ENCODE results near the gene HDAC4. TPM values are rescaled to one million over a fixed set of nuclear protein-coding genes. Genes with fewer than 3 reads are reported as not detected.

The HDAC4 gene
- total RNA-seq, 4 donors from 2014 or later, result 21.6 to 72.7 (median 35.2) TPM

GRCh38 chr2:239247401-239248245, 153.2 kb downstream of the HDAC4 start:
- WGBS, 2 donors, result 74 to 90% methylated on average over 25 to 30 of the region's 31 CpGs
- intact Hi-C loops (cut with DNase I), result no loop called here
- Histone ChIP-seq H3K4me3 (no peak overlapping the region), H3K27ac (peak overlapping the region in 2 of 4 donors; percentile 71 to 73), H3K4me1 (peaks cover 20 to 88% (median 36%) of the 10 kb centered on the region in 3 donors), H3K27me3 (no peaks in the 10 kb centered on the region), H3K36me3 (no peaks in the 10 kb centered on the region), H3K9me3 (no peaks in the 10 kb centered on the region)
- DNase-seq, result no peak
- TF ChIP-seq, protein P1, sequence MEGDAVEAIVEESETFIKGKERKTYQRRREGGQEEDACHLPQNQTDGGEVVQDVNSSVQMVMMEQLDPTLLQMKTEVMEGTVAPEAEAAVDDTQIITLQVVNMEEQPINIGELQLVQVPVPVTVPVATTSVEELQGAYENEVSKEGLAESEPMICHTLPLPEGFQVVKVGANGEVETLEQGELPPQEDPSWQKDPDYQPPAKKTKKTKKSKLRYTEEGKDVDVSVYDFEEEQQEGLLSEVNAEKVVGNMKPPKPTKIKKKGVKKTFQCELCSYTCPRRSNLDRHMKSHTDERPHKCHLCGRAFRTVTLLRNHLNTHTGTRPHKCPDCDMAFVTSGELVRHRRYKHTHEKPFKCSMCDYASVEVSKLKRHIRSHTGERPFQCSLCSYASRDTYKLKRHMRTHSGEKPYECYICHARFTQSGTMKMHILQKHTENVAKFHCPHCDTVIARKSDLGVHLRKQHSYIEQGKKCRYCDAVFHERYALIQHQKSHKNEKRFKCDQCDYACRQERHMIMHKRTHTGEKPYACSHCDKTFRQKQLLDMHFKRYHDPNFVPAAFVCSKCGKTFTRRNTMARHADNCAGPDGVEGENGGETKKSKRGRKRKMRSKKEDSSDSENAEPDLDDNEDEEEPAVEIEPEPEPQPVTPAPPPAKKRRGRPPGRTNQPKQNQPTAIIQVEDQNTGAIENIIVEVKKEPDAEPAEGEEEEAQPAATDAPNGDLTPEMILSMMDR (IDR thresholded peaks at IDR 0.05), result no peak
- no peak for TF ChIP-seq POLR2A (IDR thresholded peaks at IDR 0.05)

DNA sequence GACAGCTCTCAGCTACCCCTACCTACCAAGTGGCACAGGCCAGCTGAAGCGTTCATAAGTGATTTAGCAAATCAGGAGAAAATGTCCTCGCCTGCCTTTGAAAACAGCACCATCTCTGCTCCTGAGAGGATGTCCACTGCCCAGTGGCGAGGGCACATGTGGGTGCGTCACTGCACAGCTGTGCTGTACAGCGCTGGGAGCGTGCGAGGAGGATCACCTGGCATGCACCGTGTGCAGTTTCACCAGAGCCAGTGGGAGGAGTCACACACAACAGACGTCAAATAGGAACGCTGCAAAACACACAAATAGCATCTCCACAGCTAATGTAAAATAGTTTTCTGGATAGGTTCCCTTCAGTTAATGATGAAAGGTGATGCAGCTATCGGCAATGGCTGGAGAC, 154.1 kb downstream of the HDAC4 start:
- 44 to 58% methylated on average over 8 to 10 of the region's 11 CpGs for WGBS, 2 donors
- H3K4me1 ChIP-seq, result peaks cover 16 to 81% (median 28%) of the 10 kb centered on the region in 3 donors
- H3K27ac ChIP-seq, result peak overlapping the region; percentile 58 to 73 (median 66)
- intact Hi-C loops (cut with DNase I), result no loop called here
- H3K36me3 ChIP-seq, result no peaks in the 10 kb centered on the region
- DNase-seq, result no peak
- no peaks in the 10 kb centered on the region for H3K27me3 ChIP-seq
- no peak for TF ChIP-seq POLR2A (IDR thresholded peaks at IDR 0.05)
- H3K4me3 ChIP-seq, result peak overlapping the region in 3 of 4 donors; percentile 31 to 49 (median 35)
- H3K9me3 ChIP-seq, result no peaks in the 10 kb centered on the region

DNA sequence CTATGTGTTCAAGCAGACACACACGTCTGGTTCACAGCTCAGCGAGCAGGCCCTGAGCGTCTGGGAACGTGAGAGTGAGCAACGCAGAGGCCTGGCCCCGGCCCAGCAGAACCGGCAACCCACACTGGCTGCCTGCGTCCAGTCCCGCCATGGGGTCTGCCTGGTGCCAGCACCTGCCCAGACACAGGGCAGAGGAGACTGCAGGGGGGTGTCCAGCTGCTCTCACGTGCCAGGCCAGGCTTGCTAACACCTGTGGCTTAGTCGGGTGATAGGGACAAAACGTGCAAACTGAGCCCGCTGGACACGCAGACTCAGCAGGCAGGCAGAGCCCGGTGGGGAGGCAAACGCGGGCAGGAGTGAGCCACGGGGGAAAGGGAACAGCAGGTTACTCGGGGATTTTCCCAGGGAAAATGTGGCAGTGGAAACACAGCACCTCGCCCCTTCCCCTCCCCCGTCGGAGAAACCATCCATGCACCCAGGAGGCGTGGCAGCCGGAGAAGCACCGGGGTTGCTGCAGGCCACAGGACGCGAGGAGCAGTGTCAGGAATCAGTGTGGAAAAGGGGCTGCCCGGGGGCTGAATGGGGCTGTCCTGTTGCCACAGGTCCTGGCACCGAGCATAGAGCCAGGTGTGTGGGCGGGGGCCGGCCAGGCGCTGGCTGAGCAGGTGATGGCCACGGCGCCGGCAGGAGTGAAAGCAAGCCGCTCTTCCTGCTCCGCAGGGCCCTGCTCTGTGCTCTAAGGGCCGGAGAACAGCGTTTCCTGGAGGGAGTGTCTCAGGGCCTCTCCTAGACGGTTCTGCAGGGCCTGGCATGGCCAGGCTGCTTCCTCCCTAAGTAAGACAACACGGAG, 154.7 kb downstream of the HDAC4 start:
- no peak for DNase-seq
- Histone ChIP-seq H3K4me1 (peaks cover 12 to 81% (median 28%) of the 10 kb centered on the region in 3 donors), H3K27ac (peak overlapping the region; percentile 58 to 73 (median 66)), H3K36me3 (no peaks in the 10 kb centered on the region), H3K4me3 (peak overlapping the region; percentile 18 to 49 (median 33)), H3K27me3 (no peaks in the 10 kb centered on the region), H3K9me3 (no peaks in the 10 kb centered on the region)
- TF ChIP-seq POLR2A (IDR thresholded peaks at IDR 0.05), result no peak
- TF ChIP-seq, protein P1 (IDR thresholded peaks at IDR 0.05), result no peak
- intact Hi-C loops (cut with DNase I), result no loop called here
- WGBS, 2 donors, result 45 to 61% methylated on average over 23 to 25 of the region's 41 CpGs

- intact Hi-C loops (cut with DNase I), result no loop called here
- Histone ChIP-seq H3K9me3 (no peaks in the 10 kb centered on the region), H3K36me3 (no peaks in the 10 kb centered on the region), H3K27ac (peak overlapping the region in 3 of 4 donors; percentile 28 to 73 (median 71)), H3K4me1 (peaks cover 12 to 83% (median 32%) of the 10 kb centered on the region in 3 donors), H3K4me3 (no peak overlapping the region), H3K27me3 (no peaks in the 10 kb centered on the region)
- DNase-seq, result no peak
- TF ChIP-seq POLR2A (IDR thresholded peaks at IDR 0.05), result no peak
- TF ChIP-seq, protein P1 (IDR thresholded peaks at IDR 0.05), result no peak
- 61 to 76% methylated on average over 5 of the region's 5 CpGs for WGBS, 2 donors
Measured at GRCh38 chr2:239245107-239245506, 155.7 kb downstream of the HDAC4 start.

GRCh38 chr2:239244625-239245024, 156.2 kb downstream of the HDAC4 start:
- TF ChIP-seq POLR2A (IDR thresholded peaks at IDR 0.05), result no peak
- TF ChIP-seq, protein P1 (IDR thresholded peaks at IDR 0.05), result no peak
- 93 to 100% methylated on average over 2 to 5 of the region's 5 CpGs for WGBS, 2 donors
- Histone ChIP-seq H3K27me3 (no peaks in the 10 kb centered on the region), H3K9me3 (no peaks in the 10 kb centered on the region), H3K4me1 (peaks cover 12 to 83% (median 36%) of the 10 kb centered on the region in 3 donors), H3K36me3 (no peaks in the 10 kb centered on the region), H3K27ac (peak overlapping the region in 3 of 4 donors; percentile 28 to 73 (median 42)), H3K4me3 (no peak overlapping the region)
- intact Hi-C loops (cut with DNase I), result no loop called here
- DNase-seq, result no peak
